Glutamatergic neuron (in vitro differentiated cells): ENCODE results near the gene CCR4. TPM values are rescaled to one million over a fixed set of nuclear protein-coding genes. Genes with fewer than 3 reads are reported as not detected.

Source experiments
- total RNA-seq: library from RNA; stranded (reverse); fragmentation: NEBNext Ultra II Directional; extraction: Animal tissue kit (Norgen Biotek cat#: 25700); gene quantifications from one replicate; pipeline ENCODE4 v1.2.1, GENCODE V29; 2021; ENCODE audit not compliant: unreplicated experiment

CCR4 gene
- total RNA-seq, 1 donor from 2014 or later = not detected

Other genes with a start within 250 kb of the CCR4 start
- 117 TPM for gene TRIM71, start 133.6 kb upstream of the CCR4 start, total RNA-seq
- 33.0 TPM for gene GLB1, start 145.5 kb downstream of the CCR4 start, total RNA-seq
- gene TMPPE, start 145.5 kb downstream of the CCR4 start, total RNA-seq = 7.7 TPM
- 43.2 TPM for gene CRTAP, start 162.4 kb downstream of the CCR4 start, total RNA-seq